Inferior parietal cortex (tissue), 1 donor: ENCODE results near the gene ARHGAP15.
"Not testable (repeated sequence)": the region's sequence is repeated elsewhere in the genome, so short reads cannot be mapped to it uniquely, and the experiment has no call there.

Experiments
- DNase-seq: peaks from one replicate; pipeline ENCODE4 v3.0.0-alpha.2; 2016; ENCODE audit errors: extremely low spot score

The ARHGAP15 gene

GRCh38 chr2:143529118-143529720, 400.0 kb downstream of the ARHGAP15 start:
- no peak for DNase-seq

DNA sequence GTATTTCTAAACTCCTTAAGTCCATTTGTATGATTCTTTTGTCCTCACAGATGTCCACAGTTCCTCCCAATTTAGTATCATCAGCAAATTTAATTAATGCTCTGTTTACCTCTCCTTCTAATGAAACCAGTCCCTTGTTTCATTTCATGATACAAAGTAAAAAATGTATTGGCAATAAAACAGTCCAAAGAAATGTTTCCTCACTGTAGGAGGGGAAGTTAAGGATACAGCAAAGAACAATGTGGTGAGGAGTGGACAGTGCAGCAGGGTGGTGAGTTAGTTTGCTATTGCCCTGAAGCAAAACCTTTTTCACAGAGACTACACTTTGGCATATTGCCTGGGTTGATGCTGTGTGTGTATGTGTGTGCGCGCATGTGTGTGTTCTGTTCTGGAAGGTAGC, 401.5 kb downstream of the ARHGAP15 start:
- no peak for DNase-seq

GRCh38 chr2:143532061-143532460, 402.8 kb downstream of the ARHGAP15 start:
- no peak for DNase-seq

GRCh38 chr2:143533846-143534245, 404.6 kb downstream of the ARHGAP15 start:
- no peak for DNase-seq

GRCh38 chr2:143535802-143536201, 406.6 kb downstream of the ARHGAP15 start:
- no peak for DNase-seq

DNA sequence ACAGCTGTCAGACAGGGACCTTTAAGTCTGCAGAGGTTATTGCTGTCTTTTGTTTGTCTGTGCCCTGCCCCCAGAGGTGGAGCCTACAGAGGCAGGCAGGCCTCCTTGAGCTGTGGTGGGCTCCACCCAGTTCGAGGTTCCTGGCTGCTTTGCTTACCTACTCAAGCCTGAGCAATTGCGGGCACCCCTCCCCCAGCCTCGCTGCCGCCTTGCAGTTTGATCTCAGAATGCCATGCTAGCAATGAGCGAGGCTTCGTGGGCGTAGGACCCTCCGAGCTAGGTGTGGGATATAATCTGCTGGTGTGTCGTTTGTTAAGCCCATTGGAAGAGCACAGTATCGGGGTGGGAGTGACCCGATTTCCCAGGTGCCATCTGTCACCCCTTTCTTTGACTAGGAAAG, 412.7 kb downstream of the ARHGAP15 start:
- DNase-seq, result not testable (repeated sequence)

GRCh38 chr2:143545059-143545948, 416.1 kb downstream of the ARHGAP15 start:
- DNase-seq, result no peak

DNA sequence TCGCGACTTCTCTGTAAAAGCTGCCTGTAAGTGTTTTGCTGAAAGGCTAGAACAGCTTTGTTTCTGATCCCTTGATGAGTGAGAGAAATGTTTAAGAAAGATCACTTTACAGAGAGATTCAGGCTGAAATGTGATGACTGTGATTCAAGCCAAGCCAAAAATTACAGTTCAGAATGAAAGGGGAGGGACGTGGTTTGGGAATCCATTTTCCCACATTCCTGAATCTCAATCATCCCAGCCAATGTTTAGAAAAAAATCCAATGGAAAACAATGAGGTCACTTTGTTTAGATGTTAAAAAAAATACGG, 416.7 kb downstream of the ARHGAP15 start:
- no peak for DNase-seq

DNA sequence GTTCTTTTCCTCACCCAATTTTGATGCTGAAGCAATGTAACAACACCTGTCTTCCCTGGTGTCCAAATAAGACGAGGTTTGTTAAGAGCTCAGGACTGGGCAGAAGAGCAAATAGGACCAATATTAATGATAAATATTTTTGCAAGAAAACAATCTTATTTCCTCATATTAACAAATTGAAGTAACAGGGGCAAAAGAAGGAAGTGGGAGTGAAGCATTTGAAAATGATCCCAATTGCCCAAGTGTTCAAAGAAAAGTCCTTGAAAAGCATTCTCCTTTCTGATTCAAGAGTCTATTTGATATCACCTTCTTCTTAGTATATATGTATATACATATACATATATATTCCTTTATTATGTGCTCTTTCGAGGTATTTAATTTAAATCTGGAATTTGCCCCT, 418.8 kb downstream of the ARHGAP15 start:
- no peak for DNase-seq

GRCh38 chr2:143550500-143550899, 421.3 kb downstream of the ARHGAP15 start:
- no peak for DNase-seq

GRCh38 chr2:143551971-143552650, 422.9 kb downstream of the ARHGAP15 start:
- DNase-seq, result no peak

DNA sequence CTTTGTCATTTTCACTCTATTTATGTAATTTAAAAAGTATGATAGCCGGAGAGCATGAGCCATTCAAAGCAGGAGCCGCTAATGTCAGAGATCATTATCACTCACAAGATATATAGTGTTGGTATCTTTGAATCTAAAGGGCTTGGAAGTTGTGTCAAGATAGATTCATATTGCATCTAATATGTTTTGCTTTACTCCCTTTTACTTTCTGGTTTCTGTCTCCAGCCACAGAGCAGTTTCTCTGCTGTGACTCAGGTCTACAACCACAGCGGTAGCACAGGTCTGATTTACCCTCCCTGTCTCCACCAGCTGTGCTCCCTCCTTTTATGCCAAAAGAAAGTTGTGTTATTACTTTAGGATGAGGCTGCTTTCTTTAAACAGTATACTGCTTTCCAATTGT, 424.0 kb downstream of the ARHGAP15 start:
- no peak for DNase-seq

GRCh38 chr2:143558665-143559064, 429.4 kb downstream of the ARHGAP15 start:
- no peak for DNase-seq

GRCh38 chr2:143559147-143559546, 429.9 kb downstream of the ARHGAP15 start:
- DNase-seq, result no peak

DNA sequence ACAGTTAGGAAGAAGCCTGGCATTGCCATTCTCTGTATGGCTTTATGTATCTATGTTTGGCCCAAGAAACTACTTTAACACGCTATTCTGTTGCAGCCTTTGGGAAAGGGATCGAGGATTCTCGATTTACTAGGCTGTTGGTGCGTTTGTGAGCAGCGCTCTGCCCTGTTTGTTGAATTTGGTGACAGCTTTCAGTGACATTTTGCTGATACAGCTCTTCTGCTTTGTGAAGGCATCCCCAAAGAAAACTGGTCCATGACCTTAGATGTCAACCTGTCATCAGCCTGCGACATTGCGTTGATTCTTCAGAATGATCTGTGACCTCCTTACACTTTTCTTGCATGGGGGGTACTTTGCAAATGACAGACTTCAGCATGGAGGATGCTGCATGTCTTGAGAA, 431.5 kb downstream of the ARHGAP15 start:
- no peak for DNase-seq

DNA sequence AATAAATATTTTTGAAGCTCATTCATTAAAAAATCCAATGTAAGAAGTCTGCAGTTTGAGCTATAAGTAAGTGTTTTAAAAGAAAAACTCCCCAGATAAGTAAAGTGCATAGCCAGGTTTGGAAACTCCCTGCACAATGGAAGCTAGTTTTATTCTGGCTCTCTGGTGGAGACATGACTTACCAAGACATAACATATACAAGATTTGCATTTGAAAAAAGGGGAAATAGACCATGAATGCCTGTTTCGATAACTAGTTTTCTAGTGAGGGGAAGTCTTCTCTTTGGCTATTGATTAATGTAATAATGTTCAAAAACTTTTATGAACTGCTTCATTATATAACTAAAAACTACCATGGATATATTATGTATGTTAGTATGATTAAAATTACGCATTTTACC, 435.2 kb downstream of the ARHGAP15 start:
- no peak for DNase-seq

DNA sequence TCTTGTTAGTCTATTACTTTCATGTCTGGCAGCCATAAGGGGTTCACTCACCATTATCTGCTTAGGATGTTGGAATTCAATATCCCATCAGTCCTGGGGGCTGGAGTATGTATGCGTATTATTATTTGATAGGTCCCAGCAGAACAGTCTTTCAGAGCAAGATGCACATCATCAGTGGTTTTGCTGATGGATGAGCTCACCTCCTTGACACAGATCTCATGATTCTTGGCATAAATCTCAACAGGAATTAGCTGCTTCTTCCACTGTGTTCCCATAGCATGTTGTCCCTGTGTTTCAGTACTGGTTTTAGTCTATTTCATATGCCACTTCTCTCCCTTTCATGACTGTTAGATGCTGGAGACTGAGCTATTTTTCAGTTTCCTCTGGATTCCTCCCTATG, 442.5 kb downstream of the ARHGAP15 start:
- no peak for DNase-seq

DNA sequence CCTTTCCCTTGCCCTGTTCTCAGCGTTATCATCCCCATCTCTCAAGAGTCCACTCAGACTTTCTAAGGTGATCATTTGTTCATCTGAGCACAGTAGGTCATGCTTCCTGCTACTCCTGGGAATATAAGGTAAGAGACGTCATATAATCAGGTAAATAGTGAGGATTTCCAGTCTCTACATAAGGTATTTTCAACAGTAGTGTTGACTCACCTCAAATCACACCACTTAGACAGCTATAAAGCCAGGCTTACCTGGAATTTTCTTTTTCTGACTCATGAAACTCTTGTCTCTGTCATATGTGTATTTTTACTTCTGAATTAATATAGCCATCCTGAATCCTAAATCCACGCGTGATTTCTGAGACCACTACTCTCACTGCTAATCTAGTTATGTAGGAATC, 443.2 kb downstream of the ARHGAP15 start:
- DNase-seq, result no peak

- DNase-seq, result no peak
Measured at GRCh38 chr2:143574069-143574468, 444.9 kb downstream of the ARHGAP15 start.

DNA sequence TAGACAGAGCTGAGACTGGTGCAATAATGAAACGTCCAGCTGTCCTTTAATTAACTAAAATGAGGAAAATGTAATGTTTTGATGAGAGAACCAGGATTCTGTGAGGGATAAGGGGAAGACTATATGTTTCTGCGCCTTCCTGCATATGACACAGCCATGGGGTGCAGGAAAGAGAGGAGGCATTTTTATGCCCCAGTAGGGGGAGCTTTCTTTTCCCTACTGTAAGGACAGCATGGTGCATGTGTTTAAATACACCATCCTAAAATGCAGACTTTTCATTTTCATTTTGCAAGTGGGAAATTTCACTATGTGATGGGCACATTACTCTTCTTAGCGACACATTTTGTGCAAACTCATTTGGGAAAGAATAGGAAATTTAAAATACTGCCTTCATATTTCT, 446.1 kb downstream of the ARHGAP15 start:
- peak; percentile 33 for DNase-seq

DNA sequence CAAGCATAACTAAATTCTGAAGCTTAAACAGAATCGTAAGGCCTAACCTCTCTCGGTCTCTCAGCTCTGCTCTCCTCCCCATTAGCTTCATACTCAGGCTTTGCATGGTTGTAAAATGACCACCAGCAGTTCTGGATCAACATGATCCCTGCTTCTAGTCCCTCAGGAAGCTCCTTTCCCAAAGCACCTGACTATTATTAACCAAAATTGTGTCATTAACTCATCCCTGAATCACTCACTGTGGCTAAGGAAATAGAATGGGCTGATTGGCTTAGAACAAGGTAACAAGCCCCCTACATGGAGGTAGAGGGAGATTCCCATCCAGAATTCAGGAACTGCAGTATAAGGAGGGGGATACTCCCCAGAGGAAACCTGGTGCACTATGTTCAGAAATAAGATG, 448.3 kb downstream of the ARHGAP15 start:
- no peak for DNase-seq

GRCh38 chr2:143579456-143579855, 450.2 kb downstream of the ARHGAP15 start:
- no peak for DNase-seq

- DNase-seq, result no peak
Measured at GRCh38 chr2:143581134-143581533, 451.9 kb downstream of the ARHGAP15 start.
